Stomach (tissue), 4 donors: Measurements from ENCODE around the gene NMNAT2.

Experiments used
- EP300 ChIP-seq: sonication (generic); formaldehyde crosslinking; IDR thresholded peaks from one replicate; pipeline ENCODE4 v1.6.1; 2017; ENCODE audit warnings: antibody characterized with exemption
- POLR2A ChIP-seq, 4 donors: fragments of 450-650 bp; IDR thresholded peaks; one replicate each; pipeline ENCODE4 v1.6.1; 2016; ENCODE audit warnings: antibody characterized with exemption in 4 of 4, control low read depth in 2 of 4, mild to moderate bottlenecking in 1 of 4, moderate library complexity in 1 of 4
- POLR2AphosphoS5 ChIP-seq, 3 donors: sonication (generic); formaldehyde crosslinking; IDR thresholded peaks; one replicate each; pipeline ENCODE4 v1.6.1; 2016; ENCODE audit warnings: antibody characterized with exemption in 3 of 3
- TF ChIP-seq, protein P1 (sequence below), 7 experiments: fragments of 450-650 bp in 4 of 7; fragments of 200-600 bp in 3 of 7; sonication (generic) in 3 of 7; IDR thresholded peaks; one replicate each; pipeline ENCODE4 v1.5.1; 2016 to 2019; ENCODE audit warnings: antibody characterized with exemption in 7 of 7, control low read depth in 2 of 7, mild to moderate bottlenecking in 1 of 7

DNA sequence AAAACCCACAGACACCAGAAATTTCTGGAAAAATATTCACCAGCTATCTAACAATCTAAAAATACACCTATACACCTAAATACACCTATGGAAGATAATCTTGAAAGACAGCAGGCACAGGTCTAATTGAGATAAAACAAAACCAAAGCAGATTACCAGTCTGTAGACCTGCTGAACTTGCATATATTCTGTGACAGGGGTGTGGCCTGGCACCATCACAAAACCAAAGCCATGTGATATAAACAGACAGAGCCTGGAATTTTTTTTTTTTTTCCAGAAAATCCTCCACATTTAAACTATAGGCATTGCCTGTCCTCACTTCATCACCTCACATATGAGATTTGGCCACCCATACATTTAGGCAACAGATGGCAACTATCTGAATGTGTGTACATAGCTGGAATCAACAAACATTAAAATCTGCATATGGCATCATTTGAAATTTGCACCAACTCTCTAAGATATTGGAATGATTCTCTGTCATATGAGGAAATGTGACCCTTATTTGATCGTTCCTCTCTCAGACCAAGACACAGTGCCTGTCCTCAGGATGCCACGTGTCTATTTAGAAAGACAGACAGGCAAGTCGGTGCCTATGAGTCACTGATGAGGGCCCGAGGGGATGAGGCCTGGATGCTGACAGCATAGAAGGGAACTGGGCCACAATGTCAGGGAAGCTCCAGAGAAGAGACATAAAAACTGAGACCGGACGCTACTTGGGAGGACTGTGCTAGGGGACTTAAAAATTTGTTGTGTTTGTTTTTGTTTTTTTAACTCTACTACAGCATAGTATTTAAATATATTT is 32.6 kb downstream of the NMNAT2 start:
- no peak for TF ChIP-seq POLR2A (IDR thresholded peaks at IDR 0.05)
- TF ChIP-seq, protein P1, sequence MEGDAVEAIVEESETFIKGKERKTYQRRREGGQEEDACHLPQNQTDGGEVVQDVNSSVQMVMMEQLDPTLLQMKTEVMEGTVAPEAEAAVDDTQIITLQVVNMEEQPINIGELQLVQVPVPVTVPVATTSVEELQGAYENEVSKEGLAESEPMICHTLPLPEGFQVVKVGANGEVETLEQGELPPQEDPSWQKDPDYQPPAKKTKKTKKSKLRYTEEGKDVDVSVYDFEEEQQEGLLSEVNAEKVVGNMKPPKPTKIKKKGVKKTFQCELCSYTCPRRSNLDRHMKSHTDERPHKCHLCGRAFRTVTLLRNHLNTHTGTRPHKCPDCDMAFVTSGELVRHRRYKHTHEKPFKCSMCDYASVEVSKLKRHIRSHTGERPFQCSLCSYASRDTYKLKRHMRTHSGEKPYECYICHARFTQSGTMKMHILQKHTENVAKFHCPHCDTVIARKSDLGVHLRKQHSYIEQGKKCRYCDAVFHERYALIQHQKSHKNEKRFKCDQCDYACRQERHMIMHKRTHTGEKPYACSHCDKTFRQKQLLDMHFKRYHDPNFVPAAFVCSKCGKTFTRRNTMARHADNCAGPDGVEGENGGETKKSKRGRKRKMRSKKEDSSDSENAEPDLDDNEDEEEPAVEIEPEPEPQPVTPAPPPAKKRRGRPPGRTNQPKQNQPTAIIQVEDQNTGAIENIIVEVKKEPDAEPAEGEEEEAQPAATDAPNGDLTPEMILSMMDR (IDR thresholded peaks at IDR 0.05): no peak
- no peak for TF ChIP-seq POLR2AphosphoS5 (IDR thresholded peaks at IDR 0.05)
- no peak for TF ChIP-seq EP300
